Muscle of leg (tissue), 11 donors: Measurements from ENCODE around the gene ZNF527. TPM values are rescaled to one million over a fixed set of nuclear protein-coding genes. Genes with fewer than 3 reads are reported as not detected.

ENCODE experiments used
- DNase-seq: peaks from one replicate; pipeline ENCODE4 v3.0.0; 2013
- H3K27ac ChIP-seq: one replicate; pipeline ENCODE4 v1.5.1; 2013; ENCODE audit warnings: mild to moderate bottlenecking, low read length, control low read depth
- H3K27me3 ChIP-seq: one replicate; pipeline ENCODE4 v1.6.1; 2013; ENCODE audit warnings: low read length; ENCODE audit not compliant: control insufficient read depth, insufficient read depth
- H3K36me3 ChIP-seq: one replicate; pipeline ENCODE4 v1.6.1; 2013; ENCODE audit warnings: low read length; ENCODE audit not compliant: control insufficient read depth, insufficient read depth
- H3K4me1 ChIP-seq: one replicate; pipeline ENCODE4 v1.6.1; 2013; ENCODE audit warnings: low read length; ENCODE audit not compliant: control insufficient read depth, insufficient read depth
- H3K4me3 ChIP-seq: one replicate; pipeline ENCODE4 v1.5.1; 2013; ENCODE audit warnings: low read length, control low read depth
- H3K9me3 ChIP-seq: replicated peaks from 2 replicates; pipeline ENCODE4 v1.6.1; 2013; ENCODE audit warnings: low read depth, low read length; ENCODE audit not compliant: control insufficient read depth
- WGBS: methylation state at CpG from one replicate; pipeline ENCODE4 v1.1.5; 2013; ENCODE audit warnings: missing lambda C conversion rate; ENCODE audit not compliant: insufficient coverage; 5-methylcytosine and 5-hydroxymethylcytosine counted together
- polyA plus RNA-seq, 8 donors: library from polyadenylated mRNA; unstranded; fragments of 120-200 nt; gene quantifications; one replicate each; pipeline versions ENCODE4 v1.2.1 to v1.2.3, GENCODE V29; 2013; ENCODE audit warnings: inconsistent platforms in 1 of 8, low replicate concordance in 1 of 8; ENCODE audit not compliant: insufficient read length in 8 of 8, insufficient read depth in 1 of 8
- total RNA-seq: library from RNA; stranded (reverse); fragments of 120-200 nt; gene quantifications from one replicate; pipeline ENCODE4 v1.2.4, GENCODE V29; 2013

The ZNF527 gene
- total and polyA plus RNA-seq, 9 donors = 4.5 to 7.6 (median 5.9) TPM

- H3K36me3 ChIP-seq = peaks cover 7% of the 10 kb centered on the region
- H3K4me1 ChIP-seq = no peaks in the 10 kb centered on the region
- H3K9me3 ChIP-seq = peaks cover 54% of the 10 kb centered on the region
- no CpG with 5 or more reads among the region's 1 CpG for WGBS
- no peak overlapping the region for H3K4me3 ChIP-seq
- no peaks in the 10 kb centered on the region for H3K27me3 ChIP-seq
- no peak for DNase-seq
- no peak overlapping the region for H3K27ac ChIP-seq
These were observed 42.6 kb downstream of the ZNF527 start for GRCh38 chr19:37413313-37414084.

Other genes with a start within 250 kb of the ZNF527 start
- 14.8 TPM for gene ZNF585A, start 198.4 kb upstream of the ZNF527 start, total RNA-seq
- 1 to 10 TPM; 5.9 to 9.8 (median 8.5) TPM for gene ZNF585A, start 198.4 kb upstream of the ZNF527 start, polyA plus RNA-seq
- gene ZNF585B, start 160.6 kb upstream of the ZNF527 start, total RNA-seq = 18.2 TPM
- 10 to 100 TPM in 1 of 8 donors, 1 to 10 TPM in 7; 7.2 to 10.7 (median 8.0) TPM for gene ZNF585B, start 160.6 kb upstream of the ZNF527 start, polyA plus RNA-seq
- gene ZNF383, start 152.9 kb upstream of the ZNF527 start, total RNA-seq = 12.5 TPM
- 10 to 100 TPM in 2 of 8 donors, 1 to 10 TPM in 6; 6.8 to 10.9 (median 8.8) TPM for gene ZNF383, start 152.9 kb upstream of the ZNF527 start, polyA plus RNA-seq
- 8.3 TPM for gene ZNF569, start 96.3 kb downstream of the ZNF527 start, total RNA-seq
- 1 to 10 TPM; 5.6 to 9.3 (median 7.6) TPM for gene ZNF569, start 96.3 kb downstream of the ZNF527 start, polyA plus RNA-seq
- gene ZNF570, start 98.3 kb downstream of the ZNF527 start, total RNA-seq = 9.5 TPM
- gene ZNF570, start 98.3 kb downstream of the ZNF527 start, polyA plus RNA-seq = 1 to 10 TPM; 4.2 to 7.5 (median 5.9) TPM
- 7.0 TPM for gene ZNF793, start 135.8 kb downstream of the ZNF527 start, total RNA-seq
- gene ZNF793, start 135.8 kb downstream of the ZNF527 start, polyA plus RNA-seq = 10 to 100 TPM in 3 of 8 donors, 1 to 10 TPM in 5; 7.4 to 11.7 (median 8.5) TPM
- 8.0 TPM for gene ZNF571, start 223.7 kb downstream of the ZNF527 start, total RNA-seq
- gene ZNF571, start 223.7 kb downstream of the ZNF527 start, polyA plus RNA-seq = 1 to 10 TPM; 4.0 to 6.1 (median 5.4) TPM
- 2.1 TPM for gene ZNF540, start 223.8 kb downstream of the ZNF527 start, total RNA-seq
- gene ZNF540, start 223.8 kb downstream of the ZNF527 start, polyA plus RNA-seq = 1 to 10 TPM; 1.4 to 2.3 (median 1.9) TPM